Measurements from ENCODE around the gene CMTM7.

DNA sequence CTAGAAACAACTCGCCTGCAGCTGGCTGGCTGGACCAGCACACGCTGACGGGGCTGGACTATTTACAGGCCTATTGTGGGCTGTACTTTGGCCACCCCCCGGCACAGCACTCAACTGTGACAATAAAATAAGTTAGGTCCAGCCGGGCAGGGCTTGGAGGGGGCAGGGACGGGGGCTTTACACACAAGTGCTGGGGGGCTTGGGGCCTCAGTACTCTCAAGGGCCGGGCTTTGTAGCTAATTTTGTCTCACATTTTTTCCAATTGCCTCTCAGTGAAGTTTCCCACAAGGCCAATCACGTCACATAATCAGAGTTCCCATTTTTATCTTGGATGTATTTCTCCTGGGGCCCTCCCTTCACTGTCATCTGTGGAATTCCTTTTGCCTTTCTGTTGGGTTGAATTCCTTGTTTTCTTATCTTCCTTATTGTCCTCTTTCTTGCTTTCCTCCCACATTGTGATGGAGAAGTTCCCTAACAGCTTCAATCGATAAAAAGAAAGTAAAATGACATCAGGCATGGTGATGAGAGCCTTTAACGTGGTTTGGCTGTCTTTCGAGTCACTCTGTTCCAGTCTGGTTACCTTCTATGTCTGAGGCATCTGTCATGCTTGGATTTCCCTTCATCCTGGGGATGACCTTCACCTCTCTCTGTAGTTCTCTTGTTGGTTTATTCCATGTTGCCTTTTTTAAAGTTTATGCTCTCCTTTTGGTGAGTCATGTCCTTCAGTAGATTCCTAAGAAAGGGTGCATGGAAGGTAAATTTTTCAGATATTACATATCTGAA lies 44.1 kb upstream of the CMTM7 start:
- TF ChIP-seq YY1 (IDR thresholded peaks at IDR 0.05; ENCODE audit: insufficient read depth, insufficient read length): no peak
- TF ChIP-seq ZNF274 (IDR thresholded peaks at IDR 0.05; ENCODE audit: low read depth, low read length): no peak
